ENCODE results near the gene ARHGEF10L.

DNA sequence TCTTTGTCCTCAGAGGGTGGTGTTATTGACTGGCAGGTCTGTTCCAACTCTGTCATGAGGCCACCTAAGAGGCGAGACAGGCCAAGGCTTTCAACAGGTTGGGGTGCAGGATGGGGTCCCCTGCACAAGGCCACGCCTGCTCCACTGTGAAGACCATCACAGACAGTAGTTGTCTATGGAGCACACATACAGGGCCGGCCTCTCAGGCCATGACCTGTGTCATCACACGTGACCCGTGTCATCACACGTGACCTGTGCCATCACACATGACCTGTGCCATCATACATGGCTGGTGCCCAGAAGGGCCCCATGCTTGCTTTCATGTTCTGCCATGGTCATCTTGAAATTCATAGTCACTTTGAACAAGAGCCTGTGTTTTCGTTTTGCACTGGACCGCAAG, 91.9 kb downstream of the ARHGEF10L start:
- TF ChIP-seq, protein P1, sequence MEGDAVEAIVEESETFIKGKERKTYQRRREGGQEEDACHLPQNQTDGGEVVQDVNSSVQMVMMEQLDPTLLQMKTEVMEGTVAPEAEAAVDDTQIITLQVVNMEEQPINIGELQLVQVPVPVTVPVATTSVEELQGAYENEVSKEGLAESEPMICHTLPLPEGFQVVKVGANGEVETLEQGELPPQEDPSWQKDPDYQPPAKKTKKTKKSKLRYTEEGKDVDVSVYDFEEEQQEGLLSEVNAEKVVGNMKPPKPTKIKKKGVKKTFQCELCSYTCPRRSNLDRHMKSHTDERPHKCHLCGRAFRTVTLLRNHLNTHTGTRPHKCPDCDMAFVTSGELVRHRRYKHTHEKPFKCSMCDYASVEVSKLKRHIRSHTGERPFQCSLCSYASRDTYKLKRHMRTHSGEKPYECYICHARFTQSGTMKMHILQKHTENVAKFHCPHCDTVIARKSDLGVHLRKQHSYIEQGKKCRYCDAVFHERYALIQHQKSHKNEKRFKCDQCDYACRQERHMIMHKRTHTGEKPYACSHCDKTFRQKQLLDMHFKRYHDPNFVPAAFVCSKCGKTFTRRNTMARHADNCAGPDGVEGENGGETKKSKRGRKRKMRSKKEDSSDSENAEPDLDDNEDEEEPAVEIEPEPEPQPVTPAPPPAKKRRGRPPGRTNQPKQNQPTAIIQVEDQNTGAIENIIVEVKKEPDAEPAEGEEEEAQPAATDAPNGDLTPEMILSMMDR (IDR thresholded peaks at IDR 0.05; ENCODE audit: low read depth, low read length, poor library complexity, severe bottlenecking), result no peak
- TF ChIP-seq EZH2phosphoT487 (IDR thresholded peaks at IDR 0.05; ENCODE audit: borderline replicate concordance, low read length), result no peak

All from DOHH2 (cell line).